Measurements from ENCODE around the gene CELF5.

- TF ChIP-seq, protein P1, sequence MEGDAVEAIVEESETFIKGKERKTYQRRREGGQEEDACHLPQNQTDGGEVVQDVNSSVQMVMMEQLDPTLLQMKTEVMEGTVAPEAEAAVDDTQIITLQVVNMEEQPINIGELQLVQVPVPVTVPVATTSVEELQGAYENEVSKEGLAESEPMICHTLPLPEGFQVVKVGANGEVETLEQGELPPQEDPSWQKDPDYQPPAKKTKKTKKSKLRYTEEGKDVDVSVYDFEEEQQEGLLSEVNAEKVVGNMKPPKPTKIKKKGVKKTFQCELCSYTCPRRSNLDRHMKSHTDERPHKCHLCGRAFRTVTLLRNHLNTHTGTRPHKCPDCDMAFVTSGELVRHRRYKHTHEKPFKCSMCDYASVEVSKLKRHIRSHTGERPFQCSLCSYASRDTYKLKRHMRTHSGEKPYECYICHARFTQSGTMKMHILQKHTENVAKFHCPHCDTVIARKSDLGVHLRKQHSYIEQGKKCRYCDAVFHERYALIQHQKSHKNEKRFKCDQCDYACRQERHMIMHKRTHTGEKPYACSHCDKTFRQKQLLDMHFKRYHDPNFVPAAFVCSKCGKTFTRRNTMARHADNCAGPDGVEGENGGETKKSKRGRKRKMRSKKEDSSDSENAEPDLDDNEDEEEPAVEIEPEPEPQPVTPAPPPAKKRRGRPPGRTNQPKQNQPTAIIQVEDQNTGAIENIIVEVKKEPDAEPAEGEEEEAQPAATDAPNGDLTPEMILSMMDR (IDR thresholded peaks at IDR 0.05 in 8 of 11, conservative IDR thresholded peaks at IDR 0.05 in 3 of 11): no peak
- TF ChIP-seq POLR2A (IDR thresholded peaks at IDR 0.05) (no peak), POLR2AphosphoS5 (IDR thresholded peaks at IDR 0.05) (no peak)
Observed at GRCh38 chr19:3262362-3262761, 37.9 kb downstream of the CELF5 start.
